ENCODE results near the gene OR8B2.
"Not testable (repeated sequence)": the region's sequence is repeated elsewhere in the genome, so short reads cannot be mapped to it uniquely, and the experiment has no call there.

Gene OR8B2

GRCh38 chr11:124384399-124384798, at the start of gene OR8B2:
Gene OR8B2 (minus strand): TSS chr11:124384499. CDS start chr11:124383343, 1,156 bp downstream.
- no peak within 1 kb of the TSS for H3K4me3 ChIP-seq (ENCODE audit: low read depth, low read length)
- no peak for DNase-seq (ENCODE audit: low read depth)

GRCh38 chr11:124429599-124429998, 45.3 kb upstream of the OR8B2 start:
- DNase-seq (ENCODE audit: low read depth) = no peak
- H3K4me3 ChIP-seq (ENCODE audit: low read depth, low read length) = no peak overlapping the region

- no peak for DNase-seq (ENCODE audit: low read depth)
- H3K4me3 ChIP-seq (ENCODE audit: low read depth, low read length) = no peak within 1 kb of the TSS
Observed at GRCh38 chr11:124424384-124424921, 40.2 kb upstream of the OR8B2 start, which contains the start of gene OR8B4. Gene OR8B4 (minus strand): TSS chr11:124424871. CDS start chr11:124424871, 0 bp downstream.

- H3K4me3 ChIP-seq (ENCODE audit: low read depth, low read length) = no peak overlapping the region
- DNase-seq (ENCODE audit: low read depth) = no peak
Observed at GRCh38 chr11:124421043-124421442, 36.7 kb upstream of the OR8B2 start.

GRCh38 chr11:124415356-124415923, 31.1 kb upstream of the OR8B2 start:
- peak; percentile 21 for DNase-seq (ENCODE audit: low read depth)
- no peak overlapping the region for H3K4me3 ChIP-seq (ENCODE audit: low read depth, low read length)

- no peak overlapping the region for H3K4me3 ChIP-seq (ENCODE audit: low read depth, low read length)
- no peak for DNase-seq (ENCODE audit: low read depth)
Observed at GRCh38 chr11:124409906-124410305, 25.6 kb upstream of the OR8B2 start.

- peak; percentile 11 for DNase-seq (ENCODE audit: low read depth)
- no peak overlapping the region for H3K4me3 ChIP-seq (ENCODE audit: low read depth, low read length)
Observed at GRCh38 chr11:124405581-124405980, 21.3 kb upstream of the OR8B2 start.

- DNase-seq (ENCODE audit: low read depth); H3K4me3 ChIP-seq (ENCODE audit: low read depth, low read length): not testable (repeated sequence)
Observed at GRCh38 chr11:124403186-124403585, 18.9 kb upstream of the OR8B2 start.

- DNase-seq (ENCODE audit: low read depth) = peak; percentile 58
- no peak overlapping the region for H3K4me3 ChIP-seq (ENCODE audit: low read depth, low read length)
Observed at GRCh38 chr11:124402326-124402922, 18.1 kb upstream of the OR8B2 start.

GRCh38 chr11:124398924-124399323, 14.6 kb upstream of the OR8B2 start, which contains the start of gene OR8B3:
Gene OR8B3 (minus strand): TSS chr11:124399024. CDS start chr11:124397351, 1,673 bp downstream.
- no peak for DNase-seq (ENCODE audit: low read depth)
- no peak within 1 kb of the TSS for H3K4me3 ChIP-seq (ENCODE audit: low read depth, low read length)

GRCh38 chr11:124396847-124397246, 12.5 kb upstream of the OR8B2 start:
- H3K4me3 ChIP-seq (ENCODE audit: low read depth, low read length); DNase-seq (ENCODE audit: low read depth): not testable (repeated sequence)

- H3K4me3 ChIP-seq (ENCODE audit: low read depth, low read length) = no peak overlapping the region
- peak; percentile 14 for DNase-seq (ENCODE audit: low read depth)
Observed at GRCh38 chr11:124394408-124394807, 10.1 kb upstream of the OR8B2 start.

GRCh38 chr11:124382857-124383256, 1.4 kb downstream of the OR8B2 start:
- DNase-seq (ENCODE audit: low read depth); H3K4me3 ChIP-seq (ENCODE audit: low read depth, low read length): not testable (repeated sequence)

GRCh38 chr11:124380585-124380984, 3.7 kb downstream of the OR8B2 start:
- H3K4me3 ChIP-seq (ENCODE audit: low read depth, low read length) = no peak overlapping the region
- no peak for DNase-seq (ENCODE audit: low read depth)

- DNase-seq (ENCODE audit: low read depth) = no peak
- H3K4me3 ChIP-seq (ENCODE audit: low read depth, low read length) = no peak overlapping the region
Observed at GRCh38 chr11:124376280-124376679, 8.0 kb downstream of the OR8B2 start.

GRCh38 chr11:124359566-124359965, 24.7 kb downstream of the OR8B2 start:
- H3K4me3 ChIP-seq (ENCODE audit: low read depth, low read length) = no peak overlapping the region
- no peak for DNase-seq (ENCODE audit: low read depth)

GRCh38 chr11:124346311-124346955, 37.9 kb downstream of the OR8B2 start:
- H3K4me3 ChIP-seq (ENCODE audit: low read depth, low read length) = no peak overlapping the region

GRCh38 chr11:124344346-124344745, 40.0 kb downstream of the OR8B2 start:
- no peak for DNase-seq (ENCODE audit: low read depth)
- no peak overlapping the region for H3K4me3 ChIP-seq (ENCODE audit: low read depth, low read length)

More at GRCh38 chr11:124346311-124346955, 37.9 kb downstream of the OR8B2 start:
- DNase-seq (ENCODE audit: low read depth) = no peak

- DNase-seq (ENCODE audit: low read depth) = no peak
- no peak overlapping the region for H3K4me3 ChIP-seq (ENCODE audit: low read depth, low read length)
Observed at GRCh38 chr11:124340142-124340447, 44.2 kb downstream of the OR8B2 start.

GRCh38 chr11:124339396-124340141, 44.7 kb downstream of the OR8B2 start:
- DNase-seq (ENCODE audit: low read depth) = no peak
- H3K4me3 ChIP-seq (ENCODE audit: low read depth, low read length) = no peak overlapping the region
